DMS114 treated with DMSO at 0.1 percent for 48 hours (cell line): ENCODE data around the gene PLEKHA4.
"Not testable (repeated sequence)": the region's sequence is repeated elsewhere in the genome, so short reads cannot be mapped to it uniquely, and the experiment has no call there.

Experiments used
- DNase-seq: peaks from one replicate; lab custom pipeline; 2025; ENCODE audit not compliant: unreplicated experiment; lab: John Stamatoyannopoulos, UW

The PLEKHA4 gene

GRCh38 chr19:48887861-48888612 lies 19.6 kb upstream of the PLEKHA4 start:
- no peak for DNase-seq

- DNase-seq = no peak
Observed at GRCh38 chr19:48883726-48884125, 15.3 kb upstream of the PLEKHA4 start.

GRCh38 chr19:48881741-48882657 lies 13.6 kb upstream of the PLEKHA4 start:
- DNase-seq = no peak

GRCh38 chr19:48879696-48880095 lies 11.3 kb upstream of the PLEKHA4 start:
- not testable (repeated sequence) for DNase-seq

GRCh38 chr19:48879025-48879637 lies 10.7 kb upstream of the PLEKHA4 start:
- DNase-seq = no peak

- DNase-seq = no peak
Observed at GRCh38 chr19:48878196-48879024, 10.0 kb upstream of the PLEKHA4 start.

GRCh38 chr19:48877855-48878195 lies 9.4 kb upstream of the PLEKHA4 start:
- DNase-seq = no peak

- DNase-seq = not testable (repeated sequence)
Observed at GRCh38 chr19:48876043-48876981, 7.9 kb upstream of the PLEKHA4 start.

GRCh38 chr19:48874303-48875135 lies 6.1 kb upstream of the PLEKHA4 start:
- DNase-seq = no peak

GRCh38 chr19:48873476-48874302 lies 5.3 kb upstream of the PLEKHA4 start:
- DNase-seq = no peak

GRCh38 chr19:48872884-48873475 lies 4.6 kb upstream of the PLEKHA4 start:
- DNase-seq = peak; percentile 72

GRCh38 chr19:48872182-48872883 lies 3.9 kb upstream of the PLEKHA4 start, which contains the start of gene PPP1R15A:
Gene PPP1R15A (plus strand): TSS chr19:48872421. CDS start chr19:48873234, 813 bp downstream.
- peak; percentile 86 for DNase-seq

GRCh38 chr19:48871471-48872181 lies 3.2 kb upstream of the PLEKHA4 start:
- not testable (repeated sequence) for DNase-seq

- DNase-seq = no peak
Observed at GRCh38 chr19:48870048-48870447, 1.6 kb upstream of the PLEKHA4 start.

GRCh38 chr19:48867746-48868113 lies 687 bp downstream of the PLEKHA4 start:
- no peak for DNase-seq

GRCh38 chr19:48867123-48867745 lies 1.2 kb downstream of the PLEKHA4 start:
- no peak for DNase-seq
